HS-27A (cell line): ENCODE measurements around the gene BMPER.
"Not testable (repeated sequence)": the region's sequence is repeated elsewhere in the genome, so short reads cannot be mapped to it uniquely, and the experiment has no call there.

Experiments
- DNase-seq: peaks from one replicate; pipeline ENCODE4 v3.0.0-alpha.2; 2012; ENCODE audit warnings: low read depth, missing footprints

Gene BMPER

DNA sequence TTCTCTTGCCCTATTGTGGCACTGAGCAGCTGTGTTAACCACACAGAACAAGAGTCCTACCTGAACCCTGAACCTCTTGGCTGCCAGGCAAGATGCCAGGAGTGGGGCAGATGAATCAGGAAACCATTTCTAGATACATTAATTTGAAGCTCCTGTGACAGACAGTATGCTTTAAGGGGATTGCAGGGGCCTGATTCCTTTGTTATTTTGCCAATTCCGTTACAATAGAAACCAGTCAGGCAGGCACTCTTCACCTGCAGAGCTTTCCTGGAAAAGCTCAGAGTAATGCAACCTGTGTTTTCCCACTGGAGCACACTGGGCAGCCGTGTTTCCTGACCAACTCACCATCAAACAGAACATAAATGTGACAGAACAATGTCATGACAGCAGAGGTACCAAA is 233.1 kb downstream of the BMPER start:
- no peak for DNase-seq

DNA sequence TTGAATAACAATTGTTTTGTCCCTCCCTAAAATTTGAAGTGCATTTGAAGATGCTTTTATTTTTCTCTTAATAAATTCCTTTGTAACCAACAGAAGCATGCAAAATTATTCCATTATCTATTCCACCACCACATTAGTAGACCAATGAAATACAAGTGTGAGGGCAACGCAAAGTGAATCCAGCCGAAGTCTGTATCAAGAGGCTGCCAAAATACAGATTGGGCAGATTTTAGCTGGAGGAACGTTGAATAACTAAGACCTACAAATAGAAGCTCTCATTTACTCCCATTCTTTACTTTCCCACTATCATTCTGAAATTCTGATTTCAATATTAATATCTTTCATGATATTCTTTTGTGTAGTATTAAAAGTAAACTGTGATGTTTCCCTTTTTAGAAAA is 233.7 kb downstream of the BMPER start:
- no peak for DNase-seq

DNA sequence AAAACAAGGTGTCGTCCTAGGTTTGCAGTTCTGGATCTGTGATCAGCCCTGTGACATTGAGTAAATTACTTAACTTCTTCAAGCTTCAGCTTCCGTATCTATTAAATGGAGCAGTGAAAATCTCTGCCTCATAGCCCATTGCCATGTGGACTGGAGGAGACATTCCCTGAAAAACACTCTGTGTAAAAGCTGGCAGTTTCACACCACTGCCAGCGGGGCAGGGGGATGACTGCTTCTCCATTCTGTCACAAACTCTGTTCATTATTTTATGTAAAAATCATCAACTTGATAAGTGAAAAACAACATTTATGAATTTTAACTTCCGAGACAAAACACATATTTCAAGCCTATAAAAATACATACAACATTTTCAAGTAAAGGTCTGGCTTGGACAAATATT is 234.7 kb downstream of the BMPER start:
- no peak for DNase-seq

DNA sequence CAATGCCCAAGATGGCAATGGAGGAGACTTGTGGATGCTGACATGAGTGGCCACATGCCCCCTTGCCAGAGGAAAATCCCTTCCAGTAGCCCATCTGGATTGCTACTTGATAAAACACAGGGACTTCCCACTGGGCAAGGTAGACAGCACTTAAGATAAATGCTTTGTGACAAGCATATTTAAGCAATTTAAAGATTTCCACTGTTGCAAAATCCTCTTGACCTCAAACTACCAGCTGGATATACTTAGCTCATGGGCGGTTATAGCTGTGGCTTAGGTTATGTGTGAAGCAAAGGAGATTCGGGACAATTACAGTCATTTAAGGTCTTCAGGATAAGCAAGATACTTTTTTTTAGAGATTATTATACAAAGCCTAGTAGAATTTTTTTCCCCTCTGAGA is 238.1 kb downstream of the BMPER start:
- no peak for DNase-seq

DNA sequence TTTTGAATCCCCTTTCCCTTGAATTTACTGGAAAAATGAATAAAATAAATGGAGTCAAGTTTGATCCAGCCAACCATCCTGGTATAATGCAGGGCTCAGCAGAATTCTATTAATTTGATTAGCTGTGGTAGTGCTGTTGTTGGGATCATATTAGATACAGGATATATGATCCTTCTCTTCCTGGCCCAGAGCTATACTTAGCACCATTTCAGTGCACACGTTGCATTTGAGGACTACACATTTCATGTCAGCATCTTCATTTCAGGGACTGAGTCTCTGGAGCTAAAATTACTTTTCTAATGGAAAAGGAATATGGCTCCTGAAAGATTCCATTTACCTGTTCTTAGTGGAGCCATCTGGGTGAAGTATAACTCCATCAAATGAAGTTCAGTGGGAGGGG is 240.3 kb downstream of the BMPER start:
- DNase-seq = no peak

DNA sequence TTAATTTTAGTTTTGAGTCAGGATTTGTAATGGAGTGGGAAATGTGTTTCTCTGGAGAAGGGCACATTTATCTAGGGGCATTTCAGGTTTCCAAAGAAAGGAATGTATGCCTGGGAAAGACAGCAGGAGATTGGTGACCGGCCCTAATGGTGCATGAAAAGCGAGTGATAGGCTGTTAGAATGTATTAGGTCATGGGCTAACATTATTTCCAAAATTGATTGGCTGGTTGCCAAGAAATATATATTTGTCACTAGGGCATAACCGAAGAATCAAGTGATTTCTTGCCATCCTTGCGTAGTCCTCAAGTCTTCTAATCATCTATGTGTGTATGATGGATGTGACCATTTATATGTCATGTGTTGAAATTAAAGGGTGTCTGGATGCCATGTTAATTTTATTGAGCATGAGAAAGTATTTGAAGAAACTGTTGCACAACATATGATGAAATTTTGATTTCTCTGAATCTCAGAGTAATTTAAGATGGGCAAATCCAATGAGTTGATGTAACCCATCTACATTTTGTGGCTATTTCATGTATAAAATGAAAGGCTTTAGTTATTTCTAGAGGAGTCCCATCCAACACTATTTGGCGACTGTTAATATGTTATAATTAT is 248.4 kb downstream of the BMPER start:
- no peak for DNase-seq

DNA sequence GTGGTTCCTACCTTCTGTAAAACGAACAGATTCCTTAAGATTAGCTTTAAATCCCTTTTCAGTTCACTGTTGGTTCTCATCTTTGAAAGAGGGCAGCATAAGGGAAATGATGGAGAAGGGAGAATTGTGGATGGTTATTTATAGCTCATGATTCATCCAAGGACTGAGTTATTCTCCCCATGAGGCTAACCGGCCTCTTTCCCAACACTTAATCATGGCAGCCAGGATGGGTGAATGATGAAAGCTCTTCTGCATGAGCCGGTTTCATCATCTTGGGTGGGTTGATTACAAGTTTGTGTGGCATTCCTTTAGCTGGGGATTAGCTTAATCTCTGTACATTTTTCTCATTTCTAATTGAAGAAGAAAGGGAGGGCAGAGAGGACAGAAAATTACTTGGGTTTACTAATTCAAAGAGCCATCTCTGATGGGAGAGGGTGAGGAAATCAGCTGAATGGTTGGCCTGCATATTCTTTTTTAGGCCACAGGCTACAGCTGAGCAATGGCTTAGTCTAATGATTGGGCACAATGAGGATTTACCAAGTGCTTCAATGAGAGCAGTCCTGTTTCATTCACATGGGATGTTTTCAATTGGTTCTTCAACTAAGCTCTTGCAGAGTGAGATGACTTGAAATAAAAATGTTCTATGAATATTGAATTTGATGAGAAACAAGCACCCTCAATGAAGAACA is 250.0 kb downstream of the BMPER start:
- no peak for DNase-seq

DNA sequence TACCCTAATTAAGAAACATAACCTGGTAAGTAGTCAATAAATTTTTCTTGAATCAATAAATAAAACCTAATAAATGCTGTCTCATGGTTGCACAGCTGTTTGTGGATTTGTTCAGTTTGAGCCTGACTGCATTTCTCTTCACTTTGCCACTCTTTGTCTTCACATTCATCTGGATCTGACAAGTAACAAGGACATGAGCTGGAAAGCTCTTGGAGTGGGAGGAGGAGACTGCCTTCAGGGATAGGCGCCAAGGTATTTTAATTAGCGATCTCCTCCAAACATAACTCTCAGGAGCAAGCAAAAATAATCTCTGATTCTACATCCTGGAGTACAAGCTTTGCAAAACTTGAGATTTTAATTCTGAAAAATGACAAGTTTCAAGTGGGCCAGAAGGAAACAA is 251.0 kb downstream of the BMPER start:
- no peak for DNase-seq

DNA sequence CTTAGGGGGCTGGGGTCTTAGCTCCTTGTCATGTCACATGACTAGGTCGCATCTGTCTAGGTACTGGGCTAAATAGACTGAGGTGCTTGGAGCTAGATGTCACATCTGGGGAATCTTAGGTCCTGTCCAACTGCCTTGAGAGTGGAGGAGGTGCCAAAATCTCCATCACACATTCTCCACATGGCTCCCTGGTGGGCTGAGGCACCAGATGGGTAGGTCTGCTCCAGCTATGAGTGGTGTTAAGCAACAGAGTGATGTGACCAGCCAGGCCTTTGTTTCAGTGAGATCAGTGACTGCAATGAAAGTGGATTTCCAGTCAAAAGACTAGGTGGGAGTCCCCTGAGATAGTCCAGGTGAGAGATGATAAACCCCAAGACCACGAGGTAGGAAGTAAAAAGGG is 251.8 kb downstream of the BMPER start:
- no peak for DNase-seq

DNA sequence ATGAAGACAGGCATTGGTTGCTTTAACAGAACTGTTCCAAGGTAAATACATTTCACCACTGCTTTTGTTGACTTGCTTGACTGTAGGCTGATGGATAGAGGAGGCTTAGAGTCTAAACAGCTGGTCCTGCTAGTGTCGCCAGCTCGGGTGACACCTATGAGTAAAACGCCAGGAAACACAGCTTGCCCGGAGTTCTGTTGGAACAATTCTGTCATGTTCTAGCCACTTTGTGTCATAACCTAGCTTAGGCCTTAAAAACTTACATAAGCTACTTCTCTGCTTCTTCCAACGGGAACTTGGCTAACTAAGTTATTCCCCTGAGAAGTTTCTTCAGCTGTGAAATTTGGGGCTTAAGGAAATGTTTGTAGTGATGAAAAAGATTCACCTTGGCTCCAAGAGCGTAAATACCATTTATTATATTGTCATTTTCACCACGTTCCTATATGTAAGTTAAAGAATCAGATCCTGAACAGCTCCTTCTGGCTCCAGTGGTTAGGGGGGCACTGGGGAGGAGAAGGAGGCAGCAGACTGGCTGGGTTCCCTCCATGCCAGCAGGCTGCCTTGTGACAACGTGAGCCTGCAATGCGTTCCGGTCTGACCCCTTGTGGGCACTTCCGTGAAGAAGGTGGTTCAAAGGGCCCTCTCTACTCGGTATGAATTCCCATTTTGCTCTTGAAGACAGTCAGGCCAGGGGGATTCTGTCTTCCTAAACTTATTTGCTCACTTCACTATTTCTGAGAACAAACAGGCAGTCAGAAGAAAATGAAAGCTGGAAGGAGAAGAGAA is 253.2 kb downstream of the BMPER start:
- no peak for DNase-seq

DNA sequence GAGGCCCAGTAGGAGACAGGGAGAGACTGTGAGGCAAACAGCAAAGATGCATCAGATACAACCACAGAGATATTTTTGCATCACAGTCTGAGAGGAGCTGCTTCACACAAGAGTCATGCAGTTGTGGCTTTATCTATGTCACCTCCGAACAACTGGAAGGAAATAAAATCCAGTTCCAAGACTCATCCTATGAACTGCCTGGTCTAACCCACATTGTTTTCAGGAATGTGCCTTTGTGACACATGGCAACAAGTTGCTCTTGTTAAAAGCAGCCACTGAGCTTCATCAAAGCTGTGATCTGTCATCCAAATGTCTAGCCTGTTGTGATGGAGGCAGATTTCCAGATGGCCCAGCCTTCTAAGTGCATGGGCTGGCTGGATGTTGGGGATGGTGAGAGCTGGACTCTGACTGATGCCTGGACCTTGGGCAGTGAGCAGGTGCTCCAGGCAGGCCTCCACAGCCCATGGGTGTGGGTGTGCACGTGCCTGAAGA is 255.0 kb downstream of the BMPER start:
- no peak for DNase-seq

DNA sequence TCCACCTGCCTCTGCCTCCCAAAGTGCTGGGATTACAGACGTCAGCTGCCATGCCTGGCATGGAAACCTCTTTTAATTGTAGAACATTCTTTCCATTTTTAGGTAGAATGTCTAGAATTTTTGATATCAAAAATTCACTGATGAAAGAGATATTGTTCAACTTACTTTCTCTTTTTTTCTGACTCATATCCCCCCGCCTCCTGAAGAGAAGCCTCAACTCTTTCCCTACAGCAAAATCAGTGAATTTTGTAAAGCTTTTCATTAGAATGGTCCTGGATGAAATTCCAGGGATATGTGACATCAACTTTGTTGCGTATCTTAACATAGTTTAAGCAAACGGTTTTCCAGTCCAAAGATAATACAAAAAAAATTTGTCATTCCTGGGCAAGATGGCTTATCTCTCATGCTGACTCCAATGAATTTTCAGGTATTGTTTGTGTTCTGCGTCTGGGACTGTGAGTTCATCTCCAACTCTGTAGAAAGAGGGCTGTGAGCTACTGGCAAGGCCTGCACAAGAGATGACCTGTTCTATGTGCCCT is 256.8 kb downstream of the BMPER start:
- no peak for DNase-seq

DNA sequence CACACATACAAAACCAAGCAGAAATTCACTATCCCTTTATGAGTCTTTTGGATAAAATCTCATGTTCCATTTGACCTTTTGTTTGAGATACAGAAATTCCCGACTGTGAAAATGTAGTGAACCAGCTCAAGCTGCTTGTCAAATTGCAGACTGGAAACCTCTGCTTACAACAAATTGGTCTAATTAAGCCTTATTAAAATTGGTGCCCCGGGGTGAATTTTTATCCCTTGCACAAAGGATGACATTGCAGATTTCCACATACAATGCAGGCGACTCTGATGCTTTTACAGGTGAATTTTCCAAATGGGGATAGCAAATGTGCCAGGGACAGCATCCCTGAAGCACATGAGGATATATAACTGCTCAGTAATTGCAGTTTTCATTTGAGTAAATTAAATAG is 257.3 kb downstream of the BMPER start:
- no peak for DNase-seq

DNA sequence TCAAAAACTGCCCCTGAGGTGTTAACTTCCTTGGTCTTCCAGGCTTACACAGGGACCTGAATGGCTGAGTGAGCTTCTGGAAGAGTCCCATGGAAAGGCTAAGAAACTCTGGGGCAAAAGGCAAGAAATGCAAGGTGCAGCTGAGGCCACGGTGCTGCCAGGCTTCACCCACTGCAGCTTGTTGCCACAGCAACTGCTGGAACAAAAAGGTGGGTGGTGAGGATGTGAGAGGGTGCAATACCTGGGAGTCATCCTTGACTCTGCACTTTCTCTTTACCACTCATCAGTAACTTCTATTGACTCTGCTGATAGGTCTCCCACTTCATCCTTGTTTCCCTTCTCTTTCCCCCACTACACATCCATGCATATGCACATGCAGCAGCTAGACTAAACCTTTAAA is 258.6 kb downstream of the BMPER start:
- no peak for DNase-seq

DNA sequence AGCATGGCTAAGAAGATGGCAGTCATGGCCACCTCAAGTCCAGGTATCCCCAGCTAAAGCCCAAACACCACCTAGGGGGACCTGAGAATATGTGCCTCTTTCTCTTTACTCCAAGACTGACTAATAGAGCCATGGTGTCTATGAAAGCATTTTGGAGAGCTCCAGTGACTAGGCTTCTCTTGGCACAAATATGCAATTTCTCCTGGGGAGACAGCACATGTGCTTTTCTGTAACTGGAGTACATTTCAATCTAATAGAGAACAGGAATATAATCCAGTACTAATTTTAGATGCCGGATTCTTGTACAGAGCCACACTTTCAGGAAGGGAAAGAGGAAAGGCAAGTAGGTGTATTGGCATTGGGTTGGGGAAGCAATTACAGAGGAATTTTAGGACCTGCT is 260.1 kb downstream of the BMPER start:
- DNase-seq = no peak

DNA sequence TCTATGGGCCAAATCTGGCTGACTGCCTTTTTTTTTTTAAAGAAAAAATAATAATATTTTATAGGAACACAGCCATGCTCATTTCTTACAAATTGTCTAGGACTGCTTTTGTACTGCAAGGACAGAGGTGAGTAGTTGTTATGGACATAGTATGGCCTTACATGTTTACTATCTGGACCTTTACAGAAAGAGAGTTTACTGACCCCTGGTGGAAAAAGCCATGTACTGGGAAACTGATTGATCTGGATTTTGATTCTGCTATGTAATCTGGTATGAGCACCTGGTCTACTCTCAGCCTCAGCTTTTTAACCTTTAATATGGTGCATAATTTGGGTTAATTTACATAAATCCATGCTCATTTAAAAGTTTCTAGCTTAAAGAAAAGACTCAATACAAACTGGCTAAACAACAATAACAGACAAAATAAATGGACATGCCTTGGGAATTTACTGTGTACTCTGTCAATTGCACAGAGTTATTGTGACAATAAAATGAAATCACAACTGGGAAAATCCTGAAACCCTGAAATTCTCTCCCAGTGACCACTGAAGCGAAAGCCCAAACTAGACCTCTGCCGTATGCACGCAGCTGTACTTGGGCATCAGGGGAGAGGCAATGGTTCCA is 260.7 kb downstream of the BMPER start:
- no peak for DNase-seq

DNA sequence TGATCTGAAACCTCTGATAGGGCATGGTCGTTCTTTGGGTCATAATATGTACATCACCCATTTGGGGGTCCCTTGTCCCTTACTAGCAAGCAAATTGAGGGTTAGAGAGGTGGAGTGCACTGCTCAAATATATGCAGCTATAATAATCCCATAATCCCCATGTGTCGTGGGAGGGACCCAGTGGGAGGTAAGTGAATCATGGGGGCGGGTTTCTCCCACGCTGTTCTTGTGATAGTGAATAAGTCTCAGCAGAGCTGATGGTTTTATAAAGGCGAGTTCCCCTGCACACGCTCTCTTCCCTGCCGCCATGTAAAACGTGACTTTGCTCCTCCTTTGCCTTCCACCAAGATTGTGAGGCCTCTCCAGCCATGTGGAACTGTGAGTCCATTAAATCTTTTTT is 262.7 kb downstream of the BMPER start:
- DNase-seq = no peak

DNA sequence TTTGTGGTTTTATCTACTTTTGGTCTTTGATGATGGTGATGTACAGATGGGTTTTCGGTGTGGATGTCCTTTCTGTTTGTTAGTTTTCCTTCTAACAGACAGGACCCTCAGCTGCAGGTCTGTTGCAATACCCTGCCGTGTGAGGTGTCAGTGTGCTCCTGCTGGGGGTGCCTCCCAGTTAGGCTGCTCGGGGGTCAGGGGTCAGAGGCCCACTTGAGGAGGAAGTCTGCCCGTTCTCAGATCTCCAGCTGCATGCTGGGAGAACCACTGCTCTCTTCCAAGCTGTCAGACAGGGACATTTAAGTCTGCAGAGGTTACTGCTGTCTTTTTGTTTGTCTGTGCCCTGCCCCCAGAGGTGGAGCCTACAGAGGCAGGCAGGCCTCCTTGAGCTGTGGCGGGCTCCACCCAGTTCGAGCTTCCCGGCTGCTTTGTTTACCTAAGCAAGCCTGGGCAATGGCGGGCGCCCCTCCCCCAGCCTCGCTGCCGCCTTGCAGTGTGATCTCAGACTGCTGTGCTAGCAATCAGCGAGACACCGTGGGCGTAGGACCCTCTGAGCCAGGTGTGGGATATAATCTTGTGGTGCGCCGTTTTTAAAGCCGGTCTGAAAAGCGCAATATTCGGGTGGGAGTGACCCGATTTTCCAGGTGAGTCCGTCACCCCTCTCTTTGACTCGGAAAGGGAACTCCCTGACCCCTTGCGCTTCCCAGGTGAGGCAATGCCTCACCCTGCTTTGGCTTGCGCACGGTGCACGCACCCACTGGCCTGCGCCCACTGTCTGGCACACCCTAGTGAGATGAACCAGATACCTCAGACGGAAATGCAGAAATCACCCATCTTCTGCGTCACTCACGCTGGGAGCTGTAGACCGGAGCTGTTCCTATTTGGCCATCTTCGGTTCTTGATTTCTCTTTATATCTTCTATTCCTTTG is 269.6 kb downstream of the BMPER start:
- not testable (repeated sequence) for DNase-seq

DNA sequence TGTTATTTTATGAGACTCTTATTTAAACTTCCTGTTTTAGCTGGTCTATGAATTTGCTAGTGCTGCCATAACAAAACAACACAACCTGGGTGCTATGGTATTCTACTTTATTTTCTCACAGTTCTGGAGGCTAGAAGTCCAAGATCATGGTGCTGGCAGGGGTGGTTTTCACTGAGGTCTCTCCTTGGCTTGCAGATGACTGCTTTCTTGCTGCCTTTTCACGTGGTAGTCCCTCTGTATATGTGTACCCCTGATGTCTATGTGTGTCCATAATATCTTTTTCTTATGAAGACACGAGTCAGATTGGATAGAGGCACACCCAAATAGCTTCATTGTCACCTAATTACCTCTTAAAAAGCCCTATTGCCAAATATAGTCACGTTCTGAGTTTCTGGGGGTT is 270.5 kb downstream of the BMPER start:
- DNase-seq = no peak

DNA sequence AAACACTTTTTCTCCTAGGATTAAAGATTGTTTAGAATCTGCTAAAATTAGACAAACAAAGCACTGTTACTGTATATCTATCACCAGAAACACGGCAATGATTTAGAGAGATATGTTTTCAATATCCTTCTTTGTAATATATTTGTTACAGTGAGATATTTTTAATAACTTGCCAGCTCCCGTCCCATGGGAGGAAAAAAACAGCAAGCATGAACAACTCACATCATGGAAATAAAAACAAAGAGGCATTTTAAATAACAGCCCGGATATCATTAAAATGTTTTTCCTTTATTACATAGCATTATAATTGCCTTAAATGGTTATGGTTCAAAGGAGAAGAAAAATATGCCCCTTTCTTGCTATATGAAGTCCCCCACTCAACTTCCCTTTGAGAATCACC is 272.1 kb downstream of the BMPER start:
- DNase-seq = no peak

DNA sequence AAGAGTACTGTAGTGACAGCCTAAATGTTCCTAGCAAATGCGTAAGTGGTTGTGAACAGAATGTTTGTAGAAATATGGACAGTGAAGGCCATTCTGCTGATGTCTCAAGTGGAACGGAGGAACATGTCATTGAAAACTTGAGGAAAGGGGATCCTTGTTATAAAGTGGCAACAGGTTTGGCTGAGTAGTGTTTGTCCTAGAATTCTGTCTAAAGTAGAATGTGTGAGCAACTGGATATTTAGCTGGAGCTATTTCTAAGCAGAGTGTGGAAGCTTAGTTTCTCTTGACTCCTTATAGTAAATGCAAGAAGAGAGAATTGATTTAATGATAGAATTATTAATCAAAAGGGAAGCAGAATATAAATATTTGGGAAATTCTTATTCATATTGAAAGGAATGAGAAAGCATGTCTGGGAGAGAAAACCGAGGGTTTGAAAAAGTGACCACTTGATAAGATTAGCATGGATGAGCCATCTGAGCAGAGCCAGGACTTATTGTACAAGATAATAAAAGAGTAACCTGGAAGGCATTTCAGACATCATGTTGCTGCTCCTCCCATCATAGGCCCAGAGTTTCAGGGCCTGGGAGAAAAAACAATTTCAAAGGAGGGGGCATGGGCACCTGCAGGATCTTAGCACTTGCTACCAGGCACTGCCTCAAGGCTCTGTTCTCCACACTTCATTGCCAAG is 276.1 kb downstream of the BMPER start:
- no peak for DNase-seq
